BLaER1 treated with 17β-estradiol and CSF1 and Interleukin-3, amounts not matched to agents 10 nM and 100 nM (cell line): Measurements from ENCODE around the gene CROCC.
"Not testable (repeated sequence)": the region's sequence is repeated elsewhere in the genome, so short reads cannot be mapped to it uniquely, and the experiment has no call there.

Experiments
- H3K27ac ChIP-seq, 11 experiments: shearing (Covaris generic); formaldehyde crosslinking; 2 replicates each; pipeline ENCODE4 v1.8.1; 2022
- H3K27me3 ChIP-seq, 11 experiments: shearing (Covaris generic); formaldehyde crosslinking; 2 replicates each; pipeline ENCODE4 v1.8.1; 2022
- H3K36me3 ChIP-seq, 11 experiments: shearing (Covaris generic); formaldehyde crosslinking; 2 replicates each; pipeline ENCODE4 v1.8.1; 2022
- H3K4me1 ChIP-seq, 10 experiments: shearing (Covaris generic); formaldehyde crosslinking; 2 replicates each; pipeline ENCODE4 v1.8.1; 2022
- H3K4me2 ChIP-seq, 11 experiments: shearing (Covaris generic); formaldehyde crosslinking; 2 replicates each; pipeline ENCODE4 v1.8.1; 2022
- H3K4me3 ChIP-seq, 10 experiments: shearing (Covaris generic); formaldehyde crosslinking; 2 replicates each; pipeline ENCODE4 v1.8.1; 2022
- H3K9ac ChIP-seq, 11 experiments: shearing (Covaris generic); formaldehyde crosslinking; 2 replicates each; pipeline ENCODE4 v1.8.1; 2022
- H3K9me3 ChIP-seq, 11 experiments: shearing (Covaris generic); formaldehyde crosslinking; replicated peaks in 1 of 11; 2 replicates each; pipeline ENCODE4 v1.8.1; 2022
- H4K20me1 ChIP-seq, 11 experiments: shearing (Covaris generic); formaldehyde crosslinking; 2 replicates each; pipeline ENCODE4 v1.8.1; 2022
- Cebpa-rat ChIP-seq, 11 experiments: shearing (Covaris generic); IDR thresholded peaks; 2 replicates each; pipeline ENCODE4 v1.8.1; 2022

The CROCC gene

GRCh38 chr1:16938351-16939321, 16.9 kb downstream of the CROCC start:
- H3K36me3 ChIP-seq: peaks cover 0 to 14% (median 5%) of the 10 kb centered on the region in 11 experiments; a peak in 7 of 22 replicates
- peaks cover 1 to 5% (median 2%) of the 10 kb centered on the region in 10 experiments; a peak in 17 of 20 replicates for H3K4me1 ChIP-seq
- no peaks in the 10 kb centered on the region for H3K27me3 ChIP-seq
- H3K9ac ChIP-seq: no peak overlapping the region
- H3K9me3 ChIP-seq: no peaks in the 10 kb centered on the region
- no peak overlapping the region for H3K4me3 ChIP-seq
- no peak overlapping the region for H3K4me2 ChIP-seq
- no peak for TF ChIP-seq Cebpa-rat (IDR thresholded peaks at IDR 0.05)
- H4K20me1 ChIP-seq: peaks cover 0 to 8% (median 0%) of the 10 kb centered on the region in 11 experiments; a peak in 4 of 22 replicates
- H3K27ac ChIP-seq: no peak overlapping the region

- H3K36me3 ChIP-seq: peaks cover 0 to 16% (median 5%) of the 10 kb centered on the region in 11 experiments; a peak in 8 of 22 replicates
- not testable (repeated sequence) for H4K20me1 ChIP-seq
Measured at GRCh38 chr1:16939386-16940180, 17.9 kb downstream of the CROCC start.

GRCh38 chr1:16944038-16944437, 22.3 kb downstream of the CROCC start:
- peaks cover 34 to 57% (median 53%) of the 10 kb centered on the region in 10 experiments for H3K4me1 ChIP-seq
- H3K27me3 ChIP-seq: peaks cover 0 to 16% (median 0%) of the 10 kb centered on the region in 11 experiments; a peak in 3 of 22 replicates
- H3K27ac ChIP-seq: no peak overlapping the region
- peaks cover 0 to 40% (median 29%) of the 10 kb centered on the region in 11 experiments; a peak in 18 of 22 replicates for H4K20me1 ChIP-seq
- TF ChIP-seq Cebpa-rat (IDR thresholded peaks at IDR 0.05): no peak
- peak overlapping the region in 10 of 11 experiments; percentile 27 to 97 (median 74); a peak in 18 of 22 replicates for H3K4me2 ChIP-seq
- H3K4me3 ChIP-seq: no peak overlapping the region
- H3K9ac ChIP-seq: peak overlapping the region in 1 of 11 experiments; percentile 21; a peak in 1 of 22 replicates
- peaks cover 0 to 11% (median 0%) of the 10 kb centered on the region in 11 experiments; a peak in 5 of 22 replicates for H3K36me3 ChIP-seq
- H3K9me3 ChIP-seq: no peaks in the 10 kb centered on the region

More at GRCh38 chr1:16939386-16940180, 17.9 kb downstream of the CROCC start:
- H3K27ac ChIP-seq, H3K4me3 ChIP-seq, H3K4me2 ChIP-seq, H3K27me3 ChIP-seq, H3K9ac ChIP-seq, H3K9me3 ChIP-seq: not testable (repeated sequence)
- peaks cover 9 to 14% (median 11%) of the 10 kb centered on the region in 10 experiments; a peak in 18 of 20 replicates for H3K4me1 ChIP-seq

GRCh38 chr1:16945512-16945911, 23.8 kb downstream of the CROCC start:
- H3K36me3 ChIP-seq, H3K4me3 ChIP-seq, H3K27ac ChIP-seq, H3K9me3 ChIP-seq: not testable (repeated sequence)
- peak overlapping the region; percentile 12 to 97 (median 77); a peak in 20 of 22 replicates for H3K4me2 ChIP-seq
- H3K4me1 ChIP-seq: peaks cover 34 to 61% (median 53%) of the 10 kb centered on the region in 10 experiments
- H4K20me1 ChIP-seq: peaks cover 0 to 52% (median 34%) of the 10 kb centered on the region in 11 experiments; a peak in 18 of 22 replicates
- H3K9ac ChIP-seq: peak overlapping the region in 5 of 11 experiments; percentile 7 to 48 (median 35); a peak in 8 of 22 replicates
- H3K27me3 ChIP-seq: peaks cover 0 to 16% (median 0%) of the 10 kb centered on the region in 11 experiments; a peak in 3 of 22 replicates

GRCh38 chr1:16946185-16946584, 24.5 kb downstream of the CROCC start:
- H4K20me1 ChIP-seq: peaks cover 0 to 54% (median 35%) of the 10 kb centered on the region in 11 experiments; a peak in 18 of 22 replicates
- peaks cover 34 to 61% (median 54%) of the 10 kb centered on the region in 10 experiments for H3K4me1 ChIP-seq
- not testable (repeated sequence) for H3K4me3 ChIP-seq, H3K36me3 ChIP-seq, H3K9me3 ChIP-seq, H3K27ac ChIP-seq
- H3K4me2 ChIP-seq: peak overlapping the region; percentile 12 to 97 (median 77); a peak in 20 of 22 replicates
- H3K27me3 ChIP-seq: peaks cover 0 to 16% (median 0%) of the 10 kb centered on the region in 11 experiments; a peak in 3 of 22 replicates
- peak overlapping the region in 5 of 11 experiments; percentile 7 to 48 (median 35); a peak in 9 of 22 replicates for H3K9ac ChIP-seq

GRCh38 chr1:16946646-16947045, 24.9 kb downstream of the CROCC start:
- no peaks in the 10 kb centered on the region for H3K9me3 ChIP-seq
- peaks cover 0 to 59% (median 36%) of the 10 kb centered on the region in 11 experiments; a peak in 18 of 22 replicates for H4K20me1 ChIP-seq
- no peak overlapping the region for H3K27ac ChIP-seq
- no peak overlapping the region for H3K4me3 ChIP-seq
- H3K27me3 ChIP-seq: peaks cover 0 to 16% (median 0%) of the 10 kb centered on the region in 11 experiments; a peak in 3 of 22 replicates
- no peak for TF ChIP-seq Cebpa-rat (IDR thresholded peaks at IDR 0.05)
- peaks cover 0 to 6% (median 0%) of the 10 kb centered on the region in 11 experiments; a peak in 5 of 22 replicates for H3K36me3 ChIP-seq
- peaks cover 34 to 63% (median 55%) of the 10 kb centered on the region in 10 experiments for H3K4me1 ChIP-seq
- H3K4me2 ChIP-seq: peak overlapping the region in 10 of 11 experiments; percentile 12 to 97 (median 78); a peak in 19 of 22 replicates
- H3K9ac ChIP-seq: peak overlapping the region in 4 of 11 experiments; percentile 7 to 48 (median 36); a peak in 8 of 22 replicates

- H3K9ac ChIP-seq: peak overlapping the region in 10 of 11 experiments; percentile 0 to 65 (median 28); a peak in 12 of 22 replicates
- not testable (repeated sequence) for H3K4me3 ChIP-seq, H3K9me3 ChIP-seq, H3K36me3 ChIP-seq
- H3K27ac ChIP-seq: peak overlapping the region in 2 of 11 experiments; percentile 6 to 53; a peak in 5 of 22 replicates
- peaks cover 33 to 70% (median 58%) of the 10 kb centered on the region in 10 experiments for H3K4me1 ChIP-seq
- H3K27me3 ChIP-seq: peaks cover 0 to 16% (median 0%) of the 10 kb centered on the region in 11 experiments; a peak in 3 of 22 replicates
- H4K20me1 ChIP-seq: peaks cover 0 to 59% (median 36%) of the 10 kb centered on the region in 11 experiments; a peak in 18 of 22 replicates
- H3K4me2 ChIP-seq: peak overlapping the region; percentile 47 to 85 (median 78)
Measured at GRCh38 chr1:16948282-16948891, 26.7 kb downstream of the CROCC start.

GRCh38 chr1:16949026-16949425, 27.3 kb downstream of the CROCC start:
- peak overlapping the region in 1 of 11 experiments; percentile 53; a peak in 1 of 22 replicates for H3K27ac ChIP-seq
- peak overlapping the region in 2 of 11 experiments; percentile 0 to 27; a peak in 1 of 22 replicates for H3K9ac ChIP-seq
- H3K36me3 ChIP-seq, H3K9me3 ChIP-seq, H3K4me3 ChIP-seq: not testable (repeated sequence)
- H4K20me1 ChIP-seq: peaks cover 0 to 54% (median 35%) of the 10 kb centered on the region in 11 experiments; a peak in 18 of 22 replicates
- peaks cover 0 to 16% (median 0%) of the 10 kb centered on the region in 11 experiments; a peak in 3 of 22 replicates for H3K27me3 ChIP-seq
- peak overlapping the region in 10 of 11 experiments; percentile 47 to 85 (median 78); a peak in 19 of 22 replicates for H3K4me2 ChIP-seq
- peaks cover 27 to 63% (median 52%) of the 10 kb centered on the region in 10 experiments for H3K4me1 ChIP-seq

- H3K27me3 ChIP-seq, H3K9me3 ChIP-seq, H3K4me3 ChIP-seq: not testable (repeated sequence)
- H3K27ac ChIP-seq: peak overlapping the region in 5 of 11 experiments; percentile 9 to 55 (median 23); a peak in 8 of 22 replicates
- H3K4me2 ChIP-seq: peak overlapping the region in 4 of 11 experiments; percentile 25 to 38 (median 30); a peak in 4 of 22 replicates
- H3K9ac ChIP-seq: peak overlapping the region in 2 of 11 experiments; percentile 19 to 29; a peak in 3 of 22 replicates
- H3K4me1 ChIP-seq: peaks cover 10 to 30% (median 20%) of the 10 kb centered on the region in 10 experiments
- H3K36me3 ChIP-seq: peaks cover 0 to 15% (median 0%) of the 10 kb centered on the region in 11 experiments; a peak in 5 of 22 replicates
- peaks cover 0 to 39% (median 15%) of the 10 kb centered on the region in 11 experiments; a peak in 16 of 22 replicates for H4K20me1 ChIP-seq
Measured at GRCh38 chr1:16952376-16952775, 30.6 kb downstream of the CROCC start.
